Sigmoid colon (tissue), 7 donors: ENCODE data around the gene CARD10. TPM values are rescaled to one million over a fixed set of nuclear protein-coding genes. Genes with fewer than 3 reads are reported as not detected.

ENCODE experiments used
- DNase-seq: peaks from one replicate; pipeline ENCODE4 v3.0.0-alpha.2; 2019
- H3K27ac ChIP-seq, 4 donors: fragments of 200-600 bp; sonication (generic); one replicate each; pipeline ENCODE4 v1.5.1; 2016 to 2019; ENCODE audit warnings: mild to moderate bottlenecking in 1 of 4
- H3K27me3 ChIP-seq, 3 donors: fragments of 200-600 bp; sonication (generic); one replicate each; pipeline ENCODE4 v1.5.1; 2019; ENCODE audit warnings: mild to moderate bottlenecking in 1 of 3
- H3K36me3 ChIP-seq, 4 donors: fragments of 200-600 bp; sonication (generic); one replicate each; pipeline ENCODE4 v1.5.1; 2016 to 2019
- H3K4me1 ChIP-seq, 4 donors: fragments of 200-600 bp; sonication (generic); one replicate each; pipeline ENCODE4 v1.5.1; 2017 to 2019
- H3K4me3 ChIP-seq, 4 donors: fragments of 200-600 bp; sonication (generic); one replicate each; pipeline ENCODE4 v1.5.1; 2017 to 2019; ENCODE audit warnings: mild to moderate bottlenecking in 2 of 4, moderate library complexity in 1 of 4
- H3K9me3 ChIP-seq, 4 donors: fragments of 200-600 bp in 3 of 4; sonication (generic) in 3 of 4; one replicate each; pipeline versions ENCODE4 v1.5.1 to v1.6.1; 2013 to 2019
- CTCF ChIP-seq, 4 experiments: fragments of 450-650 bp in 3 of 4; fragments of 200-600 bp in 1 of 4; IDR thresholded peaks; one replicate each; pipeline ENCODE4 v1.5.1; 2016 to 2019; ENCODE audit warnings: antibody characterized with exemption in 4 of 4, mild to moderate bottlenecking in 3 of 4, moderate library complexity in 2 of 4
- EP300 ChIP-seq, 4 donors: sonication (generic); formaldehyde crosslinking; IDR thresholded peaks; one replicate each; pipeline ENCODE4 v1.6.1; 2017; ENCODE audit warnings: antibody characterized with exemption in 4 of 4
- POLR2A ChIP-seq, 2 donors: fragments of 450-650 bp; IDR thresholded peaks; one replicate each; pipeline ENCODE4 v1.6.1; 2016; ENCODE audit warnings: antibody characterized with exemption in 2 of 2, mild to moderate bottlenecking in 2 of 2, moderate library complexity in 2 of 2
- POLR2AphosphoS5 ChIP-seq, 4 donors: sonication (generic); formaldehyde crosslinking; IDR thresholded peaks; one replicate each; pipeline ENCODE4 v1.6.1; 2017; ENCODE audit warnings: antibody characterized with exemption in 4 of 4
- WGBS, 2 donors: extraction: QIAGEN DNeasy Blood & Tissue Kit; methylation state at CpG; one replicate each; pipeline ENCODE4 v1.1.7; 2013; 5-methylcytosine and 5-hydroxymethylcytosine counted together
- intact Hi-C: fragments of 100-400 bp; cut with DNase I; formaldehyde crosslinking; loops from one replicate; pipeline ENCODE4 v1.15.1; 2023
- polyA plus RNA-seq, 3 donors: library from polyadenylated mRNA; stranded (reverse); fragments of 200-250 nt; gene quantifications; one replicate each; pipeline ENCODE4 v1.2.3, GENCODE V29; 2013
- total RNA-seq, 4 donors: library from RNA; depleted of rRNA; stranded (reverse); fragments of >200 nt; gene quantifications; one replicate each; pipeline ENCODE4 v1.1.0, GENCODE V29; 2016
- donor health status: healthy with polysubstance abuse.
- donor health status: Bipolar disorder and iron deficiency.
- donor health status: healthy.

The CARD10 gene
- total and polyA plus RNA-seq, 7 donors: 2.8 to 41.0 (median 8.6) TPM

DNA sequence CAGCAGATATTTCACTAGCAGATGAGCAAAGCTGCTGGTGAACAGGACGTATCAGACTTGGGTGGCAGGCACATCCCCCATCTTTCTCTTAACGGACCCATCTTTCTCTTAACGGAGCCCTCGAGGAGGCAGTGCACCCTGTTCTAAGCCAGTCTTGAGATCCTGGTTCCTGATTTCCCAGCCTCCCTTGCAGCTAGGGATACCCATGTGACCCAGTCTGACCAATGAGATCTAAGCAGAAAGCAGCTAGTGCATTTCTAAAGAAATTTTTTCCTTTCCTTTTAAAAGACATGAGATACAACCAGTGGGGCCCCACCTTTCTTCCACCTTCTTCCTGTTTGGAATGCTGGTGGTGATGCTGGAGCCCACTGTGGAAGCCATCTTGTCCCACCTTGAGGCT is 78.3 kb downstream of the CARD10 start:
- TF ChIP-seq CTCF (IDR thresholded peaks at IDR 0.05) (no peak), POLR2AphosphoS5 (IDR thresholded peaks at IDR 0.05) (no peak), EP300 (IDR thresholded peaks at IDR 0.05) (no peak), POLR2A (IDR thresholded peaks at IDR 0.05) (no peak)
- H3K27ac ChIP-seq: no peak overlapping the region
- H3K27me3 ChIP-seq: peaks cover 0 to 35% (median 0%) of the 10 kb centered on the region in 3 donors
- H3K4me1 ChIP-seq: no peaks in the 10 kb centered on the region
- no peaks in the 10 kb centered on the region for H3K9me3 ChIP-seq
- H3K36me3 ChIP-seq: no peaks in the 10 kb centered on the region
- 90 to 92% methylated on average over 4 of the region's 4 CpGs for WGBS, 2 donors
- DNase-seq: no peak
- H3K4me3 ChIP-seq: no peak overlapping the region
- intact Hi-C loops: no loop called here

Other genes with a start within 250 kb of the CARD10 start
- gene CYTH4, start 236.9 kb downstream of the CARD10 start, total RNA-seq: 10 to 100 TPM in 1 of 4 donors, 1 to 10 TPM in 3; 6.1 to 22.0 (median 8.0) TPM
- 10 to 100 TPM in 1 of 3 donors, 1 to 10 TPM in 2; 4.2 to 18.8 (median 5.1) TPM for gene CYTH4, start 236.9 kb downstream of the CARD10 start, polyA plus RNA-seq
- under 1 TPM in 3 of 4 donors, not detected in 1; under 0.01 to 0.55 (median under 0.01) TPM for gene ELFN2, start 91.9 kb downstream of the CARD10 start, total RNA-seq
- under 1 TPM in 1 of 3 donors, not detected in 2; 0.31 TPM for gene ELFN2, start 91.9 kb downstream of the CARD10 start, polyA plus RNA-seq
- 10 to 100 TPM in 3 of 4 donors, 1 to 10 TPM in 1; 8.0 to 15.3 (median 11.4) TPM for gene MFNG, start 33.0 kb downstream of the CARD10 start, total RNA-seq
- gene MFNG, start 33.0 kb downstream of the CARD10 start, polyA plus RNA-seq: 10 to 100 TPM in 2 of 3 donors, 1 to 10 TPM in 1; 9.9 to 33.9 (median 10.8) TPM
- gene CDC42EP1, start 41.1 kb upstream of the CARD10 start, total RNA-seq: 10 to 100 TPM; 14.6 to 28.0 (median 20.7) TPM
- 10 to 100 TPM; 22.2 to 64.1 (median 24.6) TPM for gene CDC42EP1, start 41.1 kb upstream of the CARD10 start, polyA plus RNA-seq
- not detected for gene LGALS2, start 60.7 kb upstream of the CARD10 start, total RNA-seq
- 100 to 1,000 TPM in 2 of 3 donors, 10 to 100 TPM in 1; 61.9 to 155 (median 147) TPM for gene LGALS2, start 60.7 kb upstream of the CARD10 start, polyA plus RNA-seq
- gene GGA1, start 89.4 kb upstream of the CARD10 start, total RNA-seq: 10 to 100 TPM; 26.4 to 59.8 (median 42.3) TPM
- 10 to 100 TPM; 25.2 to 77.4 (median 34.4) TPM for gene GGA1, start 89.4 kb upstream of the CARD10 start, polyA plus RNA-seq
- gene SH3BP1, start 120.3 kb upstream of the CARD10 start, total RNA-seq: 1 to 10 TPM; 1.4 to 6.9 (median 4.7) TPM
- 10 to 100 TPM; 35.4 to 71.2 (median 58.5) TPM for gene SH3BP1, start 120.3 kb upstream of the CARD10 start, polyA plus RNA-seq
- gene PDXP, start 139.3 kb upstream of the CARD10 start, total RNA-seq: 10 to 100 TPM in 2 of 4 donors, 1 to 10 TPM in 2; 7.5 to 12.8 (median 9.6) TPM
- gene PDXP, start 139.3 kb upstream of the CARD10 start, polyA plus RNA-seq: 10 to 100 TPM; 30.2 to 51.1 (median 48.6) TPM
- 1,000 to 10,000 TPM in 3 of 4 donors, 100 to 1,000 TPM in 1; 911 to 2,925 (median 2,030) TPM for gene LGALS1, start 156.2 kb upstream of the CARD10 start, total RNA-seq
- gene LGALS1, start 156.2 kb upstream of the CARD10 start, polyA plus RNA-seq: 100 to 1,000 TPM; 373 to 487 (median 439) TPM
- gene NOL12, start 166.9 kb upstream of the CARD10 start, total RNA-seq: 10 to 100 TPM; 10.7 to 28.2 (median 12.5) TPM
- gene NOL12, start 166.9 kb upstream of the CARD10 start, polyA plus RNA-seq: 10 to 100 TPM; 33.1 to 41.4 (median 41.3) TPM
- 100 to 1,000 TPM in 3 of 4 donors, 10 to 100 TPM in 1; 82.8 to 140 (median 128) TPM for gene TRIOBP, start 177.6 kb upstream of the CARD10 start, total RNA-seq
- gene TRIOBP, start 177.6 kb upstream of the CARD10 start, polyA plus RNA-seq: 10 to 100 TPM; 51.7 to 61.5 (median 58.7) TPM